ENCODE measurements around the gene DHRS1.

The DHRS1 gene

DNA sequence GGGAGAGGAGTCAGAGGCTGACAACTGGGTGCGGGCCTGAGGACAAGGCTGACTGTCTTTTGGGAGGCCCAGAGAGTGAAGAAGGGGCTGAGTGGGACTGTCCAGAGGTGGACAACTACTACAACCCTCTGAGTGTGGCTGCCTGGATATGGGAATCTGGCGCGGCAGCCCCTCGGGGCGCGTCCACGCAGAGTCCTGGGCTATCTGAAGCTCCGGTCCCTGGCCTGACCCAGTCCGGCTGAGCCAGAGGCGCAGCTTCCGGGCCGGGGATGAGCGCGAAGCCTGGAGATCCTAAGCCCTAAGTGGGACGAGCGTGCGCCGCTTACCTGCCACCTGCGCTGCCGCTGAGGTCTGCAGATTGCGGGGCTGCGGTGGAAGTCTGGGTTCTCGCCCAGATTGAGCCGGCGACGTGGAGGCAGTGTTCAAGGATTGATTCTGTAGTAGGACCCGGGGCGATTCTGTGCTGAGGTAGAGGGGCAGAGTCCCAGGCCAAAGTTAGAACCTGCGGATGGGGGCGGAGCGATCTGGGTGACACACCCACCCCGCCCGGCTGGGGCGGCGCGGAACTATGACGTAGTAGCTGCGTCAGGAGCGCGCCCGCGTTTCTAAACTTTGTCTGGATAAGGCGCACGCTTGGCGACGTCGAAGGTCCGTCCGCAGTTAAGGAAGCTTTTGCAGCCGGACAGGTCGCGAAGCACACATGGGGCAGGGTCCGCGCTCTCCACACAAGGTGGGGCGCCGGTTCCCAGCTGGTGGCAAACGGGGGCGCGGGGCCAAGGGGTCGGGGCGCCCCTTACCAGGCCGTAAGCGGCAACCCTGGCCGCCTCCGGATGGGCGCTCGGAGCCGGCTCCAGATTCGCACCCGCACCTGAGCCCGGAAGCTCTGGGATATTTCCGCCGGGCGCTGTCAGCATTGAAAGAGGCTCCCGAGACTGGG lies at the start of gene DHRS1, which contains the start of gene NOP9:
TSS of gene DHRS1 (minus strand) at position 526 of the 937 bp plus-strand sequence. CDS start 674 bp downstream, outside the sequence.
TSS of gene NOP9 (plus strand) at position 596 of the 937 bp plus-strand sequence. CDS start at position 701, 105 bp downstream.
- peak; percentile 80 for DNase-seq (ENCODE audit: low spot score)

DNA sequence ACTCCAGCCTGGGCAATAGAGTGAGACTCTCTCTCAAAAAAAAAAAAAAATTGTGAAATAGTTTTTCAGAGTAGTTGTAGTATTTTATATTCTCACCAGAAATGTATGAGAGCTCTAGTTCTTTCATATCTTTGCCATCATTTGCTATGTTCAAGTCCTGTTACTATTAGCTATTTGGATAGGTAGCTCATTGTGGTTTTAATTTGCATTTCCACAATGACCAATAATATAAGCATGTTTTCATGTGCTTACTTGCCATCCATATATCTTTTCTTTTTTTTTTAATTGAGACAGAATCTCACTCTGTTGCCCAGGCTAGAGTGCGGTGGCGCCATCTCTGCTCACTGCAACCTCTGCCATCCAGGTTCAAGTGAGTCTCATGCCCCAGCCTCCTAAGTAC lies 48.6 kb upstream of the DHRS1 start:
- no peak for DNase-seq (ENCODE audit: low spot score)

DNA sequence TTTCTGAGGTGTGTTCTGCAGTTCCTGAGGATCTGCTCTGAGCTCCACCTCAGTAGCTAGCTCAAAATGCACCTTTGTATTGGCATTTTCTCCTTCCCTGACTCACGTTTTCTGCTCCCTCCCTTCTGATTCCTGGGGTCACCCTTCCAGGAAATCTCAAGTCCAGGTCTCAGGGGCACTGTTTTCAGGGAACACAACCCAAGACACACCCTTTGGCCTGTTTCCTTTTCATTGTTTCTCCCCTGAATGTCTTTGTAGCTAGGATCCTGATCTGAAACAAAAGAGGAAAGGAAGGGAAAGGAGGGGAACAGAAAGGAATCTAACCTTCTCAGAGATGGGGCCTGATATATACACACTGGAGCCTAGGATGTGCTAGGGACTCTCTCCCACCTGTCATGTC lies 47.6 kb upstream of the DHRS1 start:
- DNase-seq (ENCODE audit: low spot score), result no peak

GRCh38 chr14:24343795-24344660 lies 44.4 kb upstream of the DHRS1 start:
- no peak for DNase-seq (ENCODE audit: low spot score)

DNA sequence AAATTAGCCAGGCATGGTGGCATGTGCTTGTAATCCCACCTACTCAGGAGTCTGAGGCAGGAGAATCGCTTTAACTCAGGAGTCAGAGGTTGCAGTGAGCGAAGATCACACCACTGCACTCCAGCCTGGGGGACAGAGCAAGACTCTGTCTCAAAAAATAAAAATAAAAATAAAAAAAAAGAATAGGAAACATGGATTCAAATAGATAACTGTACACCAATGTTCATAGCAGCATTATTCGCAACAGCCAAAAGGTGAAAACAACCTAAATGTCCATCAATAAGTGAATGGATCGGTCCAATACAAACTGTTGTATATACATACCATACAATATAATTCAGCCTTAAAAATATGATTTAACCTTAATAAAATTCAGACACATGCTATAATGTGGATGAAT lies 43.3 kb upstream of the DHRS1 start:
- no peak for DNase-seq (ENCODE audit: low spot score)

DNA sequence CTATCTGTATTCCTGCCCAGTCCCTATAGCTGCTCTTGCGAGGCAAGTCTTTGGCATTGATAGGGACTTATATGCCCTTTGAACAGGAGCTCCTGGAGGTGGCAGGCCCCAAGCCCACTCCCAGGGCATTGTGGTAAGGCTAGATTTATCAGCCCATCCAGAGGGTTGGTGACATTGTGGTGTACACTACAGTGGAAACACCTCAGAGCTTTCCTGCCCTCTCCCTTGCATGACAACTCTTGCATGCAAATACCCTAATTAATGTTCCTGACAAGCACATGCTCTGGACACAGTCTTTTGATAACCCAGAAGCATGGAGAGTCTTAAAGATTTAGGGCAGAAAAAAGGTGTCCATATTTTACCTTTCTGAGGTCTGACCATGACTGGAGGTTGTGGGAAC lies 41.0 kb upstream of the DHRS1 start:
- no peak for DNase-seq (ENCODE audit: low spot score)

- DNase-seq (ENCODE audit: low spot score), result no peak
Measured at GRCh38 chr14:24339284-24340151, 39.9 kb upstream of the DHRS1 start, which contains the start of gene RIPK3. RIPK3 (minus strand) TSS chr14:24339991; CDS start chr14:24339826, 165 bp downstream.

GRCh38 chr14:24338843-24339242 lies 39.3 kb upstream of the DHRS1 start:
- DNase-seq (ENCODE audit: low spot score), result no peak

GRCh38 chr14:24337824-24338175 lies 38.2 kb upstream of the DHRS1 start:
- DNase-seq (ENCODE audit: low spot score), result no peak

DNA sequence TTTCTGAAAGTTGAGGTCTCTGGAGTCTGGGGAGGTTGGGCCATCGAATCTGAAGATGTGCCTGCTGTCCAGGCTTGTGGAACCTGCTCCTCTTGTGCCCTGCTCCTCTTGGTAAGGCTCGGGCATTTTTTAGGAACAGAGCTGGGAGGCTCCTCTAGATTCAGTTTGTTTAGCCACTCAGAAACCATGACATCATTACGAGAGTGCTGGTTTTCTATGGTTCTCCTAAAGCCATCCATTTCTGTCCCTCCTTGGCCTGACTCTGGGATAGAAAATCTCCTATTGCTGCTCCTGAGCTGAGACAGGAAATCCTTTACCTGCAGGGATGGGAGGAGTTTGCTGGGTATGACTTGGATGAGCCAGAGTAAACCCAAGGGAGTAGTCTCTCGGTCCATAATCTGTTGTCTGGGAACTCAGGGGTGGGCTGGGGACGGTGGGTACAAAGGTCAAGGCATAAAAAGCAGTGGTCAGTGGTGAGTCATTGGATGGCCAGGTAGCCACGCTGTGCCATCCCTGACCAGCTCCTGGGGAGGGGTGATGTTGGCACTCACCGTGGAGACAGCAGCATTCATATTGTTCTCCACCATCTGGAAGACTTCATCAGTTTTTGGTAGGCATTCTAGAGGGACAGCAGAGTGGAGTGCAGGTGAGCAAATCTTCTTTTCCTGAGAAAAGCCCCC lies 37.7 kb upstream of the DHRS1 start:
- DNase-seq (ENCODE audit: low spot score), result no peak

- no peak for DNase-seq (ENCODE audit: low spot score)
Measured at GRCh38 chr14:24335461-24336171, 36.0 kb upstream of the DHRS1 start.

DNA sequence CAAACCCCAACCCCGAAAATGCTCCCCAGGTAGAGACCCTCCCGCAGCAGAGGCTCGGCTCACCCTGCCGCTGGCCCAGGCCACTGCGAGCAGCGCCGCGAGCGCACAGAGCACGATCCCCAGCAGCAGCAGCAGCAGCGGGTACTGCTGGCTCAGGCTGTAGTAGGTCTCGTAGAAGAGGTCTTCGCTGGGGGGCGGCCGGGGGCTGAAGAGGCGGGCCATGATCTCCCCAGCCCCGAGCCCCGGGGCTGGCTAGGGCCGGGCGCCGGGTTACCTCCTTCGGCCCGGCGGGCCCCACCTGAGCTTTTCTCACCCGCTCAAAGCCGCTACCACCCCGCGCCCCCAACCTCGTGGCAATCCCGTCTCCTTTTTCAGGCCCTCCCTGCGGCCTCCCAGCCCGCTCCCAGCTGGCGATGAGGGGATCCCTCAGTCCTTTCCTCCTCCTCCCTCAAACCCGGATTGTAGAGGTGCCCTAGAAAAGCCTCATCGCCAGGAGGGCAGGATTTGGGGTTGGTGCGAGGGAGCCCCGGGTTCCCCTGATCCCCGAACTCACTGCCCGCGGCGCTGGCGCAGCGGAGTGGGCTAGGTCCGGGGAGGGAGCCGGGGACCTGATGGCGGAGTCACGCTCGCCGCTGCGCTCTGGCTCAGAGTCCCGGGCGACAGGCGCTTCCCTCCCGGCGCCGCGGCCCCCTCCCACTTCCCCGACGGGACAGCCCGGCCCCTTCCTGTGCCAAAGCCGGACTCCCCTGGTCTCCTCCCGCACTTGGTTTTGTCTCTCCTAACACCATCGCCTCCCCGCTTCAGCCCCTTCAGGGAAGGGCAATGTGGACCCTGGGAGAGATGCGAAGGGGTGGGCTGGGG lies 35.1 kb upstream of the DHRS1 start, which contains the start of gene ADCY4:
TSS of gene ADCY4 (minus strand) at position 641 of the 861 bp plus-strand sequence. CDS start at position 222, 419 bp downstream.
- DNase-seq (ENCODE audit: low spot score), result no peak

DNA sequence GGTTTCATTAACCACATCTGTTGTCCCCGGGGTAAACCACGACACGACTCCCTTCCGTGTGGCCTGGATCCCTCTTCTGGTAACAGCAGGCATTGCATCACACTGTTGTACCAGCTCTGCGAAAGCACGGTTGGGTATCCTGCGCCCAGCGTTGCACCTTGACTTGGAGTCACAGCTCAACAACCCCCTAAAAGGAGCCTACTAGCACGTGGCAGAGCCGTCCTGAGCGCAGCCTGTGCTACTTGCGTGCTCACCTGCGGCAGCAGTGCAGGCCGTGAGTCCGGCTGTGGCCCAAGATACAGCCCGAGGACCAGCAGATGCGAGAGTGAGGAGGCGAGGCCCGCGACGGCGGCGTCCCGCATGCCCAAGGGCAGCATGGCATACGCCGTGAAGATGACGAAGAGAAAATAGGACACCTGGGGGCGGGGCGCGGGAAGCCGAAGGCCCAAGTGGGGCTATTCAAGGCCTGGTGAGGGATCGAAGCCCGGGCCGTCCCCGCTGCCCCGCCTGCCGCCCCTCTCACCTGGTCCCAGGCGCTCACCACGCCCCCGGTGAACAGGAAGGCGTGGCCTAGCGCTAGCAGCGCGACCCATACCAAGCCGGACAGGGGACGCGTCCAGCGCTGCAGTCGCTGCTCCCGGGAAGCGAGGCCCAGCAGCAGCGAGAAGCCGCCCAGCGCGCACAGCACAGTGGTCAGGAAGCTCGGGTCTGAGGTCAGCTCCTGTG lies 32.9 kb upstream of the DHRS1 start:
- no peak for DNase-seq (ENCODE audit: low spot score)

DNA sequence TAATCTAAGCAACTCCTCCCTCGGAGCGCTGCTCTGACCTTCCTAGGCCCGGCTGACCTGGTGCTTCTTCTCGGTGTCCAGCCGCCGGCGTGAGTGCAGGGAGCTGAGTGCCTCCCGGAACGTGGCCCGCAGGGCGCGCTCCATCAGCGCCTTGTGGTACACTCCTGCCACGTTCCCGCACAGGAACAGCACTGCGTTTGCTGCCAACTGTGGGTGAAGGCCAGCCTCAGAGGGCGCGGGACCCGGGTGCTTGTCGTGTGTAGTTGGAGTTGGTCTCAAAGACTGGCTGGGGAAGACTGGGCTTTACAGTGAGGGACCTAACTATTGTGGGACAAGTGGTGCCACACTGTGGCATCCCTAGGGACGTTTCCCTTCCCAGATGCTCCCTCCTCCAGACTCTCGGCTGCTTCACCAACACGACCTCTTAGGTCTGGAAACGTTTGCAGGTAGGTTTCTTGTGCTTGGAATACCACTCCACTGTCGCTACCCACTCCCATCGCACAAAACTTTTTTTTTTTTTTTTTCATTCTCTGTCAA lies 32.2 kb upstream of the DHRS1 start:
- DNase-seq (ENCODE audit: low spot score), result no peak

GRCh38 chr14:24330973-24331674 lies 31.5 kb upstream of the DHRS1 start:
- no peak for DNase-seq (ENCODE audit: low spot score)

- DNase-seq (ENCODE audit: low spot score), result no peak
Measured at GRCh38 chr14:24329736-24330135, 30.2 kb upstream of the DHRS1 start.

GRCh38 chr14:24329073-24329663 lies 29.6 kb upstream of the DHRS1 start:
- no peak for DNase-seq (ENCODE audit: low spot score)

Data from globus pallidus (tissue), 1 donor.